Caco-2 (cell line): ENCODE measurements around the gene DPEP3. TPM values are rescaled to one million over a fixed set of nuclear protein-coding genes. Genes with fewer than 3 reads are reported as not detected.

ENCODE experiments used
- BruUV-seq: library from RNA; stranded (reverse); fragments of 400-500 nt; replicated peaks from 2 replicates; lab custom pipeline; 2021; lab: Mats Ljungman, UMichigan
- CTCF ChIA-PET: fragments of 300-600 bp; sonication (Branson Sonifier 250); formaldehyde crosslinking; loops from one replicate; lab custom pipeline; 2022; ENCODE audit warnings: antibody characterized with exemption; lab: Charles Lee
- POLR2A ChIA-PET: fragments of 300-600 bp; sonication (Branson Sonifier 250); formaldehyde crosslinking; loops from one replicate; lab custom pipeline; 2022; ENCODE audit warnings: antibody characterized with exemption; lab: Charles Lee
- DNase-seq, 2 experiments: peaks; one replicate each; pipeline versions ENCODE4 v3.0.0 to v3.0.0-alpha.2; 2020 to 2022
- H3K27me3 ChIP-seq: replicated peaks from 2 replicates; pipeline ENCODE4 v1.6.0; 2011; ENCODE audit warnings: low read length; ENCODE audit not compliant: control insufficient read depth, insufficient read depth
- H3K36me3 ChIP-seq: 2 replicates; pipeline ENCODE4 v1.5.1; 2011; ENCODE audit warnings: low read length; ENCODE audit not compliant: control insufficient read depth, insufficient read depth
- H3K4me1 ChIP-seq: fragments of 250-450 bp; sonication (Bioruptor Pico); 2 replicates; pipeline ENCODE4 v1.5.1; 2020; ENCODE audit warnings: mild to moderate bottlenecking
- H3K4me3 ChIP-seq: 2 replicates; pipeline ENCODE4 v1.5.1; 2011; ENCODE audit warnings: low read depth, mild to moderate bottlenecking, control low read depth, low read length
- H3K9me3 ChIP-seq: fragments of 250-450 bp; sonication (Bioruptor Pico); 2 replicates; pipeline ENCODE4 v1.5.1; 2020; ENCODE audit warnings: mild to moderate bottlenecking, moderate library complexity
- H3K27ac Mint-ChIP-seq: one replicate; pipeline ENCODE4 v1.8.0; 2022; ENCODE audit warnings: mixed read lengths; ENCODE audit not compliant: unreplicated experiment
- H3K27me3 Mint-ChIP-seq: one replicate; pipeline ENCODE4 v1.8.0; 2022; ENCODE audit warnings: mixed read lengths; ENCODE audit not compliant: insufficient read depth, unreplicated experiment
- H3K36me3 Mint-ChIP-seq: one replicate; pipeline ENCODE4 v1.8.0; 2022; ENCODE audit warnings: mild to moderate bottlenecking, mixed read lengths; ENCODE audit not compliant: insufficient read depth, unreplicated experiment
- H3K4me1 Mint-ChIP-seq: one replicate; pipeline ENCODE4 v1.8.0; 2022; ENCODE audit warnings: low read depth, mixed read lengths; ENCODE audit not compliant: unreplicated experiment
- H3K4me3 Mint-ChIP-seq: one replicate; pipeline ENCODE4 v1.8.0; 2022; ENCODE audit warnings: mild to moderate bottlenecking, moderate library complexity, mixed read lengths; ENCODE audit not compliant: unreplicated experiment
- H3K9me3 Mint-ChIP-seq: one replicate; pipeline ENCODE4 v1.8.0; 2022; ENCODE audit warnings: mixed read lengths; ENCODE audit not compliant: unreplicated experiment
- intact Hi-C: fragments of 100-400 bp; cut with micrococcal nuclease; formaldehyde crosslinking; loops from one replicate; pipeline ENCODE4 v1.10.0; 2022; ENCODE audit not compliant: unreplicated experiment
- total RNA-seq: library from RNA; stranded (reverse); gene quantifications from 2 replicates; pipeline ENCODE4 v1.2.3, GENCODE V29; 2022
- TF ChIP-seq, protein P1 (sequence below), 2 experiments: fragments of 200-600 bp in 1 of 2; IDR thresholded peaks; 1 replicate in 1 of 2; 2 replicates in 1 of 2; pipeline versions ENCODE4 v1.5.1 to v1.8.0; 2011 to 2022; ENCODE audit warnings: antibody characterized with exemption in 1 of 2, control low read depth in 1 of 2, inconsistent platforms in 1 of 2, low read depth in 1 of 2, low read length in 1 of 2, mild to moderate bottlenecking in 1 of 2, moderate library complexity in 1 of 2; ENCODE audit not compliant: insufficient read depth in 1 of 2, severe bottlenecking in 1 of 2, unreplicated experiment in 1 of 2

Gene DPEP3
- total RNA-seq, 1 experiment from 2014 or later = not detected

DNA sequence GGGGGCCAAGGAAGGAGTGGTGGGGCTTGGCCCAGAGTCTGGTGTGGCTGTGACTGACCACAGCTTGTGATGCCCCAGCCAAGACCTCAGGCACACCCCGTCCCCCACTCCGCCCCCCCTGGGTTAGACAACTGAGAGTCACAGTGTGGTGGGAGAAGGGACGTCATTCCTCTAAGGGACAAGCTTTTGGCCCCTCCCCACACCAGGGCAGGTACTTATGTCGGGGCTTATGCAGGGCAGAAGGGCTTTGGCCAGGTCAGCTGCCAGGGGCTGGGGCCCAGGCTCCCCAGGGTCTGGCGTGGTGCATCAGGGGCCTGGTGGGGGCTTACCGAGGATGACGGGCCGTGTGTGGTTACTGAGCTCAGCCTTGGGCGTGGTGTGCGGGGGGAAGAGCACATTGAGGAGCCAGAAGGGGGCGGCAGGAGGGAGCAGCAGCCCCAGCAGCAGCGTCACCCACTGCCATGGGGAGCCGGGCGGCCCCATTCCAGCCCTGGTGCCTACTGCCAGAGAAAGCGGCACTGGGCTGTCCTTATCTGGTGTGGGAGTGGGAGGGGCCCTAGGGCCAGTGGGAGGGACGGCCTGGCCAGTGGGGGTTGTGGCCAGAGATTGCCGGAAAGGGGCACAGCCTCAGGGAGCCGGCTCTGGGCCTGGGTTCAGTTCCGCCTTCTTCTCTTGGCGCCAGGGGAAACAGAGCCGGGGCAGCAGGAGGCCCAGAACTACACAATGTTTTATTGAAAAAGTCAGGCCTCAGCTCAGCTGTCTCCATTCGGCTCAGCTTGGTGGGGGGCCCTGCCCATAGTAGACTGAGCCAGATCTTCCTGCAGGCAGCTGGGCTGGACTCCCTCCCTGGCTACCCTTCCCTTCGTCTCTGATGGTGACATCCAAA is 36.4 kb downstream of the DPEP3 start, which contains the start of gene LCAT:
Gene LCAT, minus strand, starts transcription at position 502 of the 886 bp plus-strand sequence. Its CDS starts 19 bp downstream, at position 483.
- no peak within 1 kb of the TSS for H3K4me3 Mint-ChIP-seq
- H3K27me3 Mint-ChIP-seq = no peaks in the 10 kb centered on the region
- intact Hi-C loops = no loop called here
- no peaks in the 10 kb centered on the region for H3K27me3 ChIP-seq
- peaks cover 6% of the 10 kb centered on the region for H3K4me1 Mint-ChIP-seq
- TF ChIP-seq, protein P1, sequence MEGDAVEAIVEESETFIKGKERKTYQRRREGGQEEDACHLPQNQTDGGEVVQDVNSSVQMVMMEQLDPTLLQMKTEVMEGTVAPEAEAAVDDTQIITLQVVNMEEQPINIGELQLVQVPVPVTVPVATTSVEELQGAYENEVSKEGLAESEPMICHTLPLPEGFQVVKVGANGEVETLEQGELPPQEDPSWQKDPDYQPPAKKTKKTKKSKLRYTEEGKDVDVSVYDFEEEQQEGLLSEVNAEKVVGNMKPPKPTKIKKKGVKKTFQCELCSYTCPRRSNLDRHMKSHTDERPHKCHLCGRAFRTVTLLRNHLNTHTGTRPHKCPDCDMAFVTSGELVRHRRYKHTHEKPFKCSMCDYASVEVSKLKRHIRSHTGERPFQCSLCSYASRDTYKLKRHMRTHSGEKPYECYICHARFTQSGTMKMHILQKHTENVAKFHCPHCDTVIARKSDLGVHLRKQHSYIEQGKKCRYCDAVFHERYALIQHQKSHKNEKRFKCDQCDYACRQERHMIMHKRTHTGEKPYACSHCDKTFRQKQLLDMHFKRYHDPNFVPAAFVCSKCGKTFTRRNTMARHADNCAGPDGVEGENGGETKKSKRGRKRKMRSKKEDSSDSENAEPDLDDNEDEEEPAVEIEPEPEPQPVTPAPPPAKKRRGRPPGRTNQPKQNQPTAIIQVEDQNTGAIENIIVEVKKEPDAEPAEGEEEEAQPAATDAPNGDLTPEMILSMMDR (IDR thresholded peaks at IDR 0.05; ENCODE audit: insufficient read depth in 1 of 2, low read depth in 1 of 2, low read length in 1 of 2, severe bottlenecking in 1 of 2, unreplicated experiment in 1 of 2) = no peak
- H3K4me3 ChIP-seq = no peak within 1 kb of the TSS
- POLR2A ChIA-PET = interaction anchor here (0.6 kb wide), 1 partner anchor 249 kb away, joined by 6 read pairs; no protein-coding TSS in a partner anchor
- H3K27ac Mint-ChIP-seq = no peak within 1 kb of the TSS
- H3K36me3 Mint-ChIP-seq = peaks cover 93% of the 10 kb centered on the region
- peaks cover 4% of the 10 kb centered on the region for H3K36me3 ChIP-seq
- no peak for DNase-seq
- BruUV-seq = no TSS peak
- CTCF ChIA-PET = interaction anchor here (0.6 to 1.2 kb wide), 3 partner anchors 8 to 37 kb away, joined by 3 to 4 read pairs (median 4); no protein-coding TSS in a partner anchor
- peaks cover 6% of the 10 kb centered on the region; the same call in 1 of the 2 replicates for H3K4me1 ChIP-seq
- no peaks in the 10 kb centered on the region for H3K9me3 ChIP-seq
- no peaks in the 10 kb centered on the region for H3K9me3 Mint-ChIP-seq

DNA sequence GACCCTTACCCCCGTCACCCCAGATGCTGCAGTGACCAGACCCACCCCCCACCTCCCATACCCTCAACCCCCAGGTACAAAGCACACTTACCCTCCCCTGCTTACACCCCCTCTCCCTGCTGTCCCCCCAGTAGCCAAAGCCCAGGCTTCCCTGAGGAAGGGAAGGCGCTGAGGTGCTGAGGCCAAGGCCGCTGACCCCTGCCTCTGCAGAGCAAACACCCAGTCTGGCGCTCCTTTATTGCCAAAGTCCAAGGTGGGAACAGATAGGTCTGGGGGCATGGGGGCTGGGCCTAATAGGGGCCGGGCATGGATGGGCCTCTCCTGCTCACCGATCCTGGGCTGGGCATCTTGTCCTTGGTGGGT is 37.1 kb downstream of the DPEP3 start:
- Mint-ChIP-seq H3K9me3 (no peaks in the 10 kb centered on the region), H3K27me3 (no peaks in the 10 kb centered on the region), H3K4me1 (peaks cover 6% of the 10 kb centered on the region), H3K36me3 (peaks cover 93% of the 10 kb centered on the region), H3K4me3 (no peak overlapping the region), H3K27ac (no peak overlapping the region)
- TF ChIP-seq, protein P1 (IDR thresholded peaks at IDR 0.05; ENCODE audit: insufficient read depth in 1 of 2, low read depth in 1 of 2, low read length in 1 of 2, severe bottlenecking in 1 of 2, unreplicated experiment in 1 of 2) = no peak
- Histone ChIP-seq H3K9me3 (no peaks in the 10 kb centered on the region), H3K36me3 (peaks cover 2% of the 10 kb centered on the region; the same call in 1 of the 2 replicates), H3K4me1 (peaks cover 6% of the 10 kb centered on the region; the same call in 1 of the 2 replicates), H3K4me3 (no peak overlapping the region), H3K27me3 (no peaks in the 10 kb centered on the region)
- POLR2A ChIA-PET = interaction anchor here (0.6 kb wide), 1 partner anchor 249 kb away, joined by 6 read pairs; no protein-coding TSS in a partner anchor
- intact Hi-C loops = no loop called here
- no TSS peak for BruUV-seq
- CTCF ChIA-PET = interaction anchor here (1.1 to 1.6 kb wide), 4 partner anchors 8 to 128 kb away, joined by 3 to 5 read pairs (median 4); no protein-coding TSS in a partner anchor
- DNase-seq = no peak

DNA sequence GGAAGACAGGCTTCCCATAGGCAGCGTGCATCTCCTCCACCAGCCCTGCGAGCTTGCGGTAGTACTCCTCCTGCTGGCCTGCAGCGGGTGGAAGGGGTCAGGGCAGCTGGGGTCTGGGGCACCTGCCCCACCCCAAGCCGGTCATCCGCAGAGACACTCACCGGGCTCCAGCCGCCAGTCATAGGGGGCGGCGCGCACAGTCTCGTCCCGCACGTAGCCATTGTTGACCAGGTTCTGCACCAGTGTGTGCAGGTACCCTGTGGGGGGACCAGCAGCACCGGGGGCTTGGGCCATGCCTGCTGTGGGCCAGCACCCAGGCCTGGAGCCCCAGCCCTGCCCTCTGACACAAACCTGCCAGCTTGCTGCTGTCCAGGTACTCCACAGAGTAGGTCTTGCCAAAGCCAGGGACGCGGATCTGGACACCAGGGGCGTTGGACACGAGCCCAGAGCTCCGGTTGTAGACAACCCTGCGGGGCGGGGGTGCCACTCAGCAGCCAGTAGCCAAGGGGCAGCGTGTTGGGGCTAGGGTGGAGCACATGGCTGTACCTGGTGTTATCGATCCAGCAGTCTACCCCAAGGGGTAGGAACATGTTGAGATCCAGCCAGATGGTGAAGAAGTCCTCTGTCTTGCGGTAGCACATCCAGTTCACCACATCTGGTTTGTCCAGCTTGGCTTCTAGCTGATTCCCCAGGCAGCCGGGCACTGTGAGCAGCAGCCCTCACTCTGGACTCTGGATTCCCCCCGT is 37.6 kb downstream of the DPEP3 start:
- Mint-ChIP-seq H3K4me3 (no peak overlapping the region), H3K36me3 (peaks cover 91% of the 10 kb centered on the region), H3K27ac (no peak overlapping the region), H3K4me1 (peaks cover 6% of the 10 kb centered on the region), H3K9me3 (no peaks in the 10 kb centered on the region), H3K27me3 (no peaks in the 10 kb centered on the region)
- Histone ChIP-seq H3K4me1 (peaks cover 6% of the 10 kb centered on the region; the same call in 1 of the 2 replicates), H3K9me3 (no peaks in the 10 kb centered on the region), H3K36me3 (no peaks in the 10 kb centered on the region; the same call in 1 of the 2 replicates), H3K4me3 (no peak overlapping the region), H3K27me3 (no peaks in the 10 kb centered on the region)
- TF ChIP-seq, protein P1 (IDR thresholded peaks at IDR 0.05; ENCODE audit: insufficient read depth in 1 of 2, low read depth in 1 of 2, low read length in 1 of 2, severe bottlenecking in 1 of 2, unreplicated experiment in 1 of 2) = no peak
- ChIA-PET POLR2A (interaction anchor here (0.6 kb wide), 1 partner anchor 248 kb away, joined by 6 read pairs; no protein-coding TSS in a partner anchor), CTCF (interaction anchor here (0.8 to 1.6 kb wide), 5 partner anchors 11 to 128 kb away, joined by 3 to 6 read pairs (median 4); no protein-coding TSS in a partner anchor)
- no TSS peak for BruUV-seq
- DNase-seq = no peak
- intact Hi-C loops = no loop called here
